Activated gamma-delta T cell treated with Interleukin-2 at 50 U/mL for 16 hours (primary cell): Measurements from ENCODE around the gene ZBTB40.

Experiments used
- DNase-seq: peaks from one replicate; pipeline ENCODE4 v3.0.0-alpha.2; 2020

The ZBTB40 gene

DNA sequence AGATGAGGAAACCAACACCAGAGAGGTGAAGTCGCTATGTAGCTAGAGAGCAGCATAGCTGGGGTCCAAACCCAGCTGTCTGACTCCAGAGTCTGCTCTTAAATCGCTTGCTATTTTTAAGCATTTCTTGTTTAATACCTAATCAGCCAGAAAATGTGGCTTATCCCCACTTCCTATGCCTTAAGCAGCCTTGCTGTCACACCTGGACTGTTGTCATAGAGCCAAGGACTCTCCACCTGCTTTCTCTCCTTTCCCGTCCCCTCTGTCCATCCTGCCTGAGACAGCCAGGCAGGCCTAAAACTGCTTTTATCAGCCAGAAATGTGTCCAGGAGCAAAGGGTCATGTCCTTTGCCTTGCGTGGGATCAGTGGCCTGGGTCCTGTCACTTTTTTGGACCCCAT, 83.3 kb downstream of the ZBTB40 start:
- DNase-seq, result no peak

- DNase-seq, result no peak
Observed at GRCh38 chr1:22535399-22535798, 83.7 kb downstream of the ZBTB40 start.

GRCh38 chr1:22536506-22536905, 84.9 kb downstream of the ZBTB40 start:
- DNase-seq, result no peak

- DNase-seq, result no peak
Observed at GRCh38 chr1:22537441-22538139, 85.9 kb downstream of the ZBTB40 start.

- no peak for DNase-seq
Observed at GRCh38 chr1:22539510-22540118, 88.0 kb downstream of the ZBTB40 start.

GRCh38 chr1:22540337-22540736, 88.7 kb downstream of the ZBTB40 start:
- no peak for DNase-seq

DNA sequence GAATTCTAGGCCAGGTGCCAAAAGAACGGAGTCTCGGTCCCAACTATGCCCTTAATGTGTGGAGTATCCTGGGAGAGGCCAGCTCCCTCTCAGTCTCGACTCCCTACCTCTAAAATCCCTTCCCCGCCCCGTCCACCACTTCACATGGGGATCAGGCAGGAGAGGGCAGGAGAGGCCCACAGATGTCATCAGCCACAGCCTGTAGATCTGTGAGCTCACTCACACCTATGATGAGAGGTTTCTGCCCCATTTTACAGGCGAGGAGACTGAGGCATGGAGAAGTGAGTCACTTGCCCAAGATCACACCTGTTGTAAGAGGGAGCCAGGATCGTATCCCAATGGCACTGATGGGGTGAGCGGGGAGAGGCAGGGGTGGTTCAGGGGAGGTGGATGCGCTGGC, 91.2 kb downstream of the ZBTB40 start:
- DNase-seq, result no peak

- DNase-seq, result no peak
Observed at GRCh38 chr1:22543679-22544078, 92.0 kb downstream of the ZBTB40 start.

DNA sequence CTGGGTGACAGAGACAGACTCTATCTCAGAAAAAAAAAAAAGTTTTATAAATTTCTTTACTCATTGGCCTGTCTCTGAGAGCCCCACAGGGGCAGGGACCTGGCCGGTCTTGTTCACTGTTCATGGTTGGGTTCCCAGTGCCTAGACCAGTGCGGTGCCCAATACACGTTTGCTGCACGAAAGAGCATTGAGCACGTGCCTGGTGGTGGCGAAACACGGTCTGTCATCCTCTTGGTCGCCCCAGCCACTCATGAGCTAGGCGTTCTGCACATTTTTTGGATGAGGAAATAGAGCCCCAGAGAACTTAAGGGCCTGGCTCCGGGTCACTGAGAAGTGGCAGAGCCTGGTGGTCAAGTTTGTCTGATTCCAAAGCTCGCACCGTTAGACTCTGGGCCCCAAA, 93.0 kb downstream of the ZBTB40 start:
- no peak for DNase-seq

GRCh38 chr1:22545141-22545540, 93.5 kb downstream of the ZBTB40 start:
- DNase-seq, result no peak

DNA sequence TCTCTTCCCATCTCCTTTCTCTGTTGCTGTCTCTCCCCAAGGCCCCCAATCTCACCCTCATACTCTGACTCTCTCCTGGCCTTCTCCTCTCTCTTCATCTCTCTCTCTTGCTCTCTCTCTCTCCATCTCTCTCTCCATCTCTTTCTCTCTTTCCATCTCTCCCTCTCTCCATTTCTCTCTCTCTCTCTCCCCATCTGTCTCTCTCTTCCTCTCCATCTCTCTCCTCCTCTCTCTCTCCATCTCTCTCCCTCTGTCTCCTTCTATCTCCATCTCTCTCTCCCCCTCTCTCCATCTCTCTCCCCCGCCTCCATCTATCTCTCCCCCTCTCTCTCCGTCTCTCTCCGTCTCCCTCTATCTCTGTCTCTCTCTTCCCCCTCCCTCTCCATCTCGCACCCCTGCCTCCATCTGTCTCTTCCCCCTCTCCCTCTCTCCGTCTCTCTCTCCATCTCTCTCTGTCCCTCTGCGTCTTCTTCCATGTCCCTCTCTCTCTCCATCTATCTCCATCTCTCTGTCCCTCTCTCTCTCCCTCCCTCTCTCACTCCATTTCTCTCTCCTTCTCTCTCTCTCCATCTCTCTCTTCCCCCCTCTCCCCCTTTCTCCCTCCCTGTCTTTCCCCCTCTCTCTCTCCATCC, 95.7 kb downstream of the ZBTB40 start:
- DNase-seq, result no peak

DNA sequence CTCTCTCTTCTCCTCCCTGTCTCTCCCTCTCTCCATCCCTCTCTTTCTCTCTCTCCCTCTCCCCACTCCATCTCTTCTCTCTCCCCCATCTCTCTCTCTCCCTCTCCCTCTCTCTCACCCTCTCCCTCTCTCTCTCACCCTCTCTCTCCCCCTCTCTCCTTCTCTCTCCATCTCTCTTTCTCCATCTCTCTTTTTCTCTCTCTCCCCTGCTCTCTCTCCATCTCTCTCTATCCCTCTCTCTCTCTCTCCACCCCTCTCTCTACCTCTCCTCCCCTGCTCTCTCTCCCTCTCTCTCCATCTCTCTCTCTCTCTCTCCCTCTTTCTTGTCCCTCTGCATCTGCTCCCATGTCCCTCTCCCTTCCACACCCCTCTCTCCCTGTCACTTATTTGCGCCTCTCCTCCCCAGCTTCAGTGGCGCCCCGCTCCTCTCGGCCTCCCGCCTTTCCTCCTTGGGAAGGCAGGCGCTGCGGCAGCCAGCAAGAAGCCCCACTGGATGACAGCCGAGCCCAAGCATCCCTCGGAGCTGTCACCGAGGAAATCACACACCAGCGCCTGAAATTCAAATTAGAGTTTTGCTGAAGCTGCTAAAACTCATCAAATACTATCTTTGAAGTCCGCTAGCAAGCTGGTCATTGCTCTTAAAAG, 96.3 kb downstream of the ZBTB40 start:
- DNase-seq, result no peak

DNA sequence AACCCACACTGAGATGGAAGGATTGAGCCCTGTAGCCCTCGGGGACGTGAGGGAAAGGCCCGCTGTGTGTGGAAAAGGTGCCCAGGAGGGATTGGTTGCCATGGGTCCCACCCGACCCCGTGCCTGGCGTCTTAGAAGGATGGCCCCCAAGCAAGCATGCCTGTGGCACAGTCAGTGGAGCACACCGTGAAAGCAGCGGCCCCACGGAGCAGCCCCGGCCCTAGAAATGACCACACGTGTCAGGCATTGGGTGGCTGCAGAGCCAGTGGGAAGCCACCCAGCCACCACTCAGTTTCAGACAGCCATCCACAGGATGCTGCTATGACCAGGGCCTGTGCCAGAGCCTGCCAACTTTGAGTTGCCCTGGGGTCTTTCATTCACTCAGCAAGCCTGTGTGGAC, 98.4 kb downstream of the ZBTB40 start:
- DNase-seq, result no peak

GRCh38 chr1:22551591-22551990, 99.9 kb downstream of the ZBTB40 start:
- no peak for DNase-seq

DNA sequence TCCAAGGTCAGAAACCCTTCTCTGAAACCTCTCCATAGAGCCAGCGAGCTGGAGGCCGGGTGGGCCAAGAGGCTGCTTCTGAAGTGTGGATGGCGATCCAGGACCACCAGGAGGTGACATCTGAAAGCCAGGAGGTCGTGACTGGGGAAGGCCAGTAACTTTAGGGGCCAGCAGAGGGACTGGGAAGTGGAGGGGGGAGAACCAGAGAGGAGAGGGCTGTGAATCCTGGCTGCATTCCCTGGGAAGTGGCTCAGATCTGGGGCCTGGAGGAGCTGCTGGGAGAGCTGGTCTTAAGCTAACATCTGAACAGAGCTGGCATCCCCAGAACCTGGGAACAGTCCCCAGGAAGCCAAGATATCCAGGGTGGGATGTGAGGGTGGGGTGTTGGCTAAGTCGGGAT, 100.4 kb downstream of the ZBTB40 start:
- no peak for DNase-seq

GRCh38 chr1:22553104-22553880, 101.6 kb downstream of the ZBTB40 start:
- DNase-seq, result no peak

- DNase-seq, result no peak
Observed at GRCh38 chr1:22553991-22554522, 102.4 kb downstream of the ZBTB40 start.

DNA sequence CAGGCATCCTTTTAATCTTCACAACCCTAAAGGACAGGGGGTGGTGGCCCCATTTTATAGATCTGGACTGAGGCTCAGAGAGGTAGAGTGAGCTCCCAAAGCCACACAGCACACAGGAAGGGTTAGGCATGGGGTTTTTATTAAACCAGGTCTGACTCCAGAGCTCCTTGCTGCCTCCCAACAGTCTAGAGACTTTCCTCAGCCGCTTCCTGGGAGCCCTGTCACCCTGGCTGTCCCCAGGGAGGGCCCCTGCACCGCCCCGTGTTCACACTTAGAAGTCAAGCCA, 103.7 kb downstream of the ZBTB40 start:
- no peak for DNase-seq

GRCh38 chr1:22556391-22557104, 104.9 kb downstream of the ZBTB40 start:
- DNase-seq, result no peak

DNA sequence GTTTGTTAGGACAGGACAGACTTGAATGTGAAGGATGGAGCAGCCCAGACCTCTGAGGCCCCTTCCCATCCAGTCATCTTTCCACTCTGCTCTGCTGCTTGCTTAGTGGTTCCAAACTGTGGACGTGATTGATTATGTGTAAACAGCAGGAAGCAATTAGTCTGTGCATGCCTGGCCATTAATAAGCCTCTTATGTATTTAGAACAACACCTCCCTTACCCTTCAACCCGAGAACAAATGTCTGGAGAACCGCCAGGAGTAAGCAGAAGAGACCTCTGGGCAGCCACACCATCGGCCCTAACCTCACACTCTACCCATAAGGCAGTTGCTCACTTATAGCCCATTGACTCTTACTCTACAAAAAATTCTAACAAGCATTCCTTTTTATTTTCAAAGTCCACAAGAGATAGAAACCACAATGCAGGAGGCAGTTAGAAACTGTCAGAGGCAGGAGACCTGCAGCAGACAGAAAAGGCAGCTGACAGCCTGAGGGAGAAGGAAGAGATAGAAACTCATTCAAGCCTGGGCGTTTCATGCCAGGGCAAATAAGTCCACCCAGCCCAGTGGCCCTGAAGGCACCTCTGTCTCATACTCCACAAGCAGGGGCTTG, 105.8 kb downstream of the ZBTB40 start:
- DNase-seq, result no peak

- DNase-seq, result no peak
Observed at GRCh38 chr1:22562584-22563583, 111.2 kb downstream of the ZBTB40 start, which contains the start of gene EPHA8. Gene EPHA8 (plus strand): TSS chr1:22563489. CDS start chr1:22563636, 147 bp downstream.
